GM21576 (cell line): ENCODE data around the gene NOM1.

Source experiments
- ATAC-seq: cut with Tn5 transposase; IDR thresholded peaks from one replicate; pipeline ENCODE4 v1.9.1; 2021; ENCODE audit warnings: mild to moderate bottlenecking, moderate library complexity; ENCODE audit not compliant: unreplicated experiment

NOM1 gene

GRCh38 chr7:156979711-156980110 is 30.2 kb downstream of the NOM1 start:
- no peak for ATAC-seq

GRCh38 chr7:156984174-156984891 is 34.8 kb downstream of the NOM1 start:
- ATAC-seq = no peak

GRCh38 chr7:156985101-156985992 is 35.8 kb downstream of the NOM1 start:
- ATAC-seq = no peak

- no peak for ATAC-seq
Measured at GRCh38 chr7:156986378-156986777, 36.9 kb downstream of the NOM1 start.

GRCh38 chr7:156988343-156989185 is 39.1 kb downstream of the NOM1 start:
- ATAC-seq = no peak

GRCh38 chr7:156989766-156990535 is 40.4 kb downstream of the NOM1 start:
- ATAC-seq = no peak

- no peak for ATAC-seq
Measured at GRCh38 chr7:156993021-156993924, 43.8 kb downstream of the NOM1 start.

GRCh38 chr7:156993925-156994235 is 44.4 kb downstream of the NOM1 start:
- ATAC-seq = no peak

- ATAC-seq = no peak
Measured at GRCh38 chr7:156994417-156994816, 44.9 kb downstream of the NOM1 start.

GRCh38 chr7:156998988-156999957 is 49.8 kb downstream of the NOM1 start:
- ATAC-seq = no peak

- no peak for ATAC-seq
Measured at GRCh38 chr7:156999958-157000726, 50.6 kb downstream of the NOM1 start.

GRCh38 chr7:157000741-157001653 is 51.5 kb downstream of the NOM1 start:
- ATAC-seq = no peak

GRCh38 chr7:157001920-157002818 is 52.7 kb downstream of the NOM1 start:
- no peak for ATAC-seq

GRCh38 chr7:157002819-157003421 is 53.4 kb downstream of the NOM1 start:
- ATAC-seq = no peak

GRCh38 chr7:157003445-157003755 is 53.9 kb downstream of the NOM1 start:
- no peak for ATAC-seq
